ENCODE data around the gene PRRX2. TPM values are rescaled to one million over a fixed set of nuclear protein-coding genes. Genes with fewer than 3 reads are reported as not detected.

Gene PRRX2
- total and polyA plus RNA-seq, 2 experiments from 2014 or later: 5.8 to 8.3 TPM

- no peak overlapping the region for H3K4me3 Mint-ChIP-seq
- no peaks in the 10 kb centered on the region for H3K36me3 ChIP-seq (ENCODE audit: insufficient read depth)
- H4K20me1 ChIP-seq (replicated peaks; ENCODE audit: insufficient read depth): no peaks in the 10 kb centered on the region
- H3K4me2 ChIP-seq: no peak overlapping the region
- no peaks in the 10 kb centered on the region for H3K9me3 Mint-ChIP-seq
- H3K4me1 Mint-ChIP-seq: peaks cover 6% of the 10 kb centered on the region; the same call in 2 of the 3 replicates
- H3K27ac ChIP-seq (ENCODE audit: low read depth): no peak overlapping the region
- no peaks in the 10 kb centered on the region for H3K79me2 ChIP-seq (replicated peaks; ENCODE audit: insufficient read depth)
- H3K27me3 Mint-ChIP-seq (ENCODE audit: insufficient read depth, low read depth, poor library complexity): peaks cover 10% of the 10 kb centered on the region
- no peak overlapping the region for H3K27ac Mint-ChIP-seq
- no peak for ATAC-seq
- peaks cover 8% of the 10 kb centered on the region; the same call in 1 of the 2 replicates for H3K4me1 ChIP-seq (ENCODE audit: insufficient read depth)
- H3K9me2 ChIP-seq (ENCODE audit: insufficient read depth): no peaks in the 10 kb centered on the region
- H3K4me3 ChIP-seq: no peak overlapping the region
- H3K27me3 ChIP-seq (ENCODE audit: insufficient read depth): peaks cover 6% of the 10 kb centered on the region
- no peak for DNase-seq (ENCODE audit: low spot score)
- no peaks in the 10 kb centered on the region for H3F3A ChIP-seq (replicated peaks; ENCODE audit: low read depth)
- H2AFZ ChIP-seq: no peak overlapping the region
- no peaks in the 10 kb centered on the region for H3K36me3 Mint-ChIP-seq (ENCODE audit: low read depth)
- no peak for TF ChIP-seq CTCF (conservative IDR thresholded peaks at IDR 0.05; ENCODE audit: low read depth in 2 of 2)
- TF ChIP-seq NANOG (IDR thresholded peaks at IDR 0.05; ENCODE audit: borderline replicate concordance): no peak
- no peak for TF ChIP-seq JUNB (IDR thresholded peaks at IDR 0.05; ENCODE audit: unreplicated experiment)
- TF ChIP-seq ETS1 (IDR thresholded peaks at IDR 0.05): no peak
- no peak for TF ChIP-seq REST (IDR thresholded peaks at IDR 0.05; ENCODE audit: unreplicated experiment)
- no peak for TF ChIP-seq CREB1 (CRISPR knock-in tag; IDR thresholded peaks at IDR 0.05; ENCODE audit: low read depth)
- TF ChIP-seq EZH2phosphoT487 (IDR thresholded peaks at IDR 0.05; ENCODE audit: unreplicated experiment): no peak
- TF ChIP-seq ZNF331 (CRISPR knock-in tag; IDR thresholded peaks at IDR 0.05; ENCODE audit: low read depth): no peak
- TF ChIP-seq ZNF462 (CRISPR knock-in tag; IDR thresholded peaks at IDR 0.05): no peak
- TF ChIP-seq ZNF114 (CRISPR knock-in tag; IDR thresholded peaks at IDR 0.05): no peak
- TF ChIP-seq EZH2 (IDR thresholded peaks at IDR 0.05; ENCODE audit: low read depth, unreplicated experiment): no peak
Measured at GRCh38 chr9:129693741-129694140, 28.3 kb downstream of the PRRX2 start.

Measured in GM23338 (cell line).